Upper lobe of left lung (tissue), 6 donors: ENCODE data around the gene IRF1. TPM values are rescaled to one million over a fixed set of nuclear protein-coding genes. Genes with fewer than 3 reads are reported as not detected.

Source experiments
- ATAC-seq, 2 donors: fragments of 200-7000 bp; cut with Tn5 transposase; one replicate each; pipeline ENCODE4 v1.9.1; 2022; ENCODE audit warnings: mild to moderate bottlenecking in 2 of 2, moderate library complexity in 2 of 2; ENCODE audit not compliant: low FRiP score in 2 of 2
- DNase-seq, 2 donors: peaks; one replicate each; pipeline ENCODE4 v3.0.0-alpha.2; 2019 to 2020
- H3K27ac ChIP-seq, 4 donors: fragments of 200-600 bp; sonication (generic); one replicate each; pipeline ENCODE4 v1.5.1; 2016 to 2019
- H3K27me3 ChIP-seq, 4 donors: fragments of 200-600 bp; sonication (generic); one replicate each; pipeline ENCODE4 v1.5.1; 2017 to 2019
- H3K36me3 ChIP-seq, 4 donors: fragments of 200-600 bp; sonication (generic); one replicate each; pipeline ENCODE4 v1.5.1; 2016 to 2019
- H3K4me1 ChIP-seq, 4 donors: fragments of 200-600 bp; sonication (generic); one replicate each; pipeline ENCODE4 v1.5.1; 2018 to 2019
- H3K4me3 ChIP-seq, 4 donors: fragments of 200-600 bp; sonication (generic); one replicate each; pipeline ENCODE4 v1.5.1; 2017 to 2019; ENCODE audit warnings: mild to moderate bottlenecking in 2 of 4, moderate library complexity in 1 of 4
- H3K9me3 ChIP-seq, 4 donors: fragments of 200-600 bp; sonication (generic); one replicate each; pipeline ENCODE4 v1.5.1; 2018 to 2019
- CTCF ChIP-seq, 6 experiments: fragments of 450-650 bp in 4 of 6; fragments of 200-600 bp in 2 of 6; sonication (generic) in 2 of 6; IDR thresholded peaks; one replicate each; pipeline ENCODE4 v1.5.1; 2016 to 2019; ENCODE audit warnings: antibody characterized with exemption in 6 of 6
- EP300 ChIP-seq, 4 donors: sonication (generic); formaldehyde crosslinking; IDR thresholded peaks; one replicate each; pipeline ENCODE4 v1.5.1; 2017; ENCODE audit warnings: antibody characterized with exemption in 4 of 4, control low read depth in 2 of 4
- POLR2A ChIP-seq, 4 donors: fragments of 450-650 bp; IDR thresholded peaks; one replicate each; pipeline ENCODE4 v1.5.1; 2016 to 2017; ENCODE audit warnings: antibody characterized with exemption in 4 of 4, mild to moderate bottlenecking in 2 of 4
- POLR2AphosphoS5 ChIP-seq, 2 donors: sonication (generic); formaldehyde crosslinking; IDR thresholded peaks; one replicate each; pipeline ENCODE4 v1.5.1; 2017; ENCODE audit warnings: antibody characterized with exemption in 2 of 2
- WGBS, 2 donors: methylation state at CpG; one replicate each; pipeline ENCODE4 v1.1.5; 2017 to 2018; 5-methylcytosine and 5-hydroxymethylcytosine counted together
- total RNA-seq, 6 donors: library from RNA; depleted of rRNA in 4 of 6; stranded (reverse); fragments of >200 nt in 4 of 6; gene quantifications; one replicate each; pipeline versions ENCODE4 v1.1.0 to v1.2.1, GENCODE V29; 2016 to 2021
- donor health status: DM: no; HTN: no; CAD: no; lungs with moderate emphysema.
- donor health status: DM: no; HTN: yes; CAD: no; lungs with severe emphysema.

Gene IRF1
- total RNA-seq, 6 donors from 2014 or later = 42.1 to 94.3 (median 79.3) TPM

- H3K4me1 ChIP-seq = peaks cover 54 to 65% (median 60%) of the 10 kb centered on the region in 4 donors
- no peaks in the 10 kb centered on the region for H3K9me3 ChIP-seq
- no peak for ATAC-seq
- H3K4me3 ChIP-seq = no peak overlapping the region
- WGBS, 2 donors = 36 to 69% methylated on average over 2 to 4 of the region's 4 CpGs
- peak overlapping the region; percentile 68 to 99 (median 98) for H3K27ac ChIP-seq
- H3K36me3 ChIP-seq = no peaks in the 10 kb centered on the region
- TF ChIP-seq CTCF (IDR thresholded peaks at IDR 0.05) (no peak), POLR2A (IDR thresholded peaks at IDR 0.05) (no peak), POLR2AphosphoS5 (IDR thresholded peaks at IDR 0.05) (no peak), EP300 (IDR thresholded peaks at IDR 0.05) (no peak)
- H3K27me3 ChIP-seq = no peaks in the 10 kb centered on the region
- no peak for DNase-seq
Measured at GRCh38 chr5:132501629-132501956, 11.0 kb upstream of the IRF1 start.

DNA sequence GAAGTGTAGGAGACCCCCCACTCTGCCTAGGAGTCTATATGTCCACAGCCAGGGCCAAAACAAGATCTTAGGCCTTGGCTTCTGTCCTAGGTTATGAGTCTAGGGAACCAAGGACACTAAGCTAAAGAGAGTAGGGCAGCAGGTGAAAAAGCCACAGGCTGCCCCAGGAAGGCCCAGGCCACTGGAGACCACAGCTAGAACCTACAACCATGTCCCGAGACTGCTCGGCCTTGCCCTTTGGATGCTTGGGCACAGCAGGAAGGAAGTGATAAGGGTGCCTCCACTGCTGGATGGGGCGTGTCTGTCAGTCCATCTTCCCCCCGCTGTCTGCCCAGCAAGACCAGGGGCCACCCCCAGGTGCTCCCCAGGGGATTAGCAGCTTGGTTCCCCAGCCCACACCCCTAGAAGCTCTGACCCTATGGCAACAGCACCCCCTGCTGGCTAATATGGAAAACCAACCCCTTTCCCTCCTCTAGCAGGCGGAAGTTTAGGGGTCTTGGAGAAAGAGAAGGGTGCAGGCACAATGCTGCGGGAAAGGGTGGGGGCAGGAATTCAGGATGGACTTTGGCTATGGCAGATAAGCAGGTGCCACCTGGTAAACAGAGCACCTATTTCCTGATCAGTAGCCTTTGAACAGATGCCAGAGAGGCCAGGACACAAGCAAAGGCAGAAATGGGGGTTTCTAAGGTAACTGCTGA is 10.5 kb upstream of the IRF1 start:
- Histone ChIP-seq H3K9me3 (no peaks in the 10 kb centered on the region), H3K27me3 (no peaks in the 10 kb centered on the region), H3K27ac (peak overlapping the region; percentile 68 to 99 (median 98)), H3K4me3 (no peak overlapping the region), H3K36me3 (no peaks in the 10 kb centered on the region), H3K4me1 (peaks cover 50 to 60% (median 55%) of the 10 kb centered on the region in 4 donors)
- 43 to 52% methylated on average over 5 to 6 of the region's 6 CpGs for WGBS, 2 donors
- ATAC-seq (peak; percentile 28 to 38), DNase-seq (peak; percentile 49 to 66)
- TF ChIP-seq POLR2A (IDR thresholded peaks at IDR 0.05) (no peak), CTCF (IDR thresholded peaks at IDR 0.05) (peak; percentile 77 to 93 (median 88)), POLR2AphosphoS5 (IDR thresholded peaks at IDR 0.05) (peak in 1 of 2 donors; percentile 19)

- ATAC-seq = no peak
- 93% methylated on average over 6 of the region's 6 CpGs for WGBS, 2 donors
- DNase-seq = peak in 1 of 2 donors; percentile 20
- Histone ChIP-seq H3K27me3 (no peaks in the 10 kb centered on the region), H3K27ac (peak overlapping the region; percentile 68 to 99 (median 98)), H3K36me3 (no peaks in the 10 kb centered on the region), H3K4me3 (no peak overlapping the region), H3K4me1 (peaks cover 47 to 57% (median 52%) of the 10 kb centered on the region in 4 donors), H3K9me3 (no peaks in the 10 kb centered on the region)
- TF ChIP-seq EP300 (IDR thresholded peaks at IDR 0.05) = no peak
- no peak for TF ChIP-seq POLR2AphosphoS5 (IDR thresholded peaks at IDR 0.05)
- no peak for TF ChIP-seq POLR2A (IDR thresholded peaks at IDR 0.05)
- TF ChIP-seq CTCF (IDR thresholded peaks at IDR 0.05) = no peak
Measured at GRCh38 chr5:132500244-132500930, 9.8 kb upstream of the IRF1 start.

DNA sequence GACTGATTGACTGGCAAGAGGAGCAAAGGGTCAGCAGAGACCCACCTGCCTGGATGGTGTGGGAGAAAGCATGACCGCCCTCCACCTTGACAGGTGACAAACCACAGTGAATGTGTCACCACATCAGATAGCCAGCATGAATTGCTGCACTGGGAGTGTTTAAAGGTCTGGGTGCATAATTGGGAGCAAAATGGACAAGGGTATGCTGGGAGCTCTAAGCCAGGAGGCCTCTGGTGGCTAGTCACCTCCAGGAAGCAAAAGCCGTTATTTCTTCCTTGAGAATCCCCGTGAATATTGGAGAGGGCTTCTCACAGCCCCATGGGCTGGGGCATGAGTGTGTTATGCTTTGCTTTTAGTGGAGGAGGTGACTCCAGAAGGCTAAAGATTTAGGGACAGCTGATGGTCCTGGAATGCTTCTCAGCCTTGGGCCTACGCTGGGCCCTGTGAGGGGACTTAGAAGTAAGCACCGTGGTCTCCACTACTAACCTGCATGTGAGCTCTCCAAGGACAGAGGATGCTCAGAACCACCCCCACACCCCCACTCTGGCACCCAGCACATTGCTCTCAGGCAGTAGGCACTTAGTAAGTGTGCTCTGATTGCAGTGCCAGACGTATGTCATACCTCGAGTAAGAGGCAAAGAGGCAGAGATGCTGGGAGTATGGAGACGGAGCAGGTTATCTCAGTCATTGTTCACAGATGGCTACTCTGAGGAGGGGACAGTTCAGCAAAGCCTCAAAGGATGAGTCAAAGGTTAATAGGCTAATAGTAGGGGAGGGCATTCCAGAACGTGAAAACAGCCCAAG is 9.1 kb upstream of the IRF1 start:
- H3K27ac ChIP-seq = peak overlapping the region; percentile 68 to 99 (median 98)
- no peaks in the 10 kb centered on the region for H3K36me3 ChIP-seq
- peaks cover 51 to 62% (median 55%) of the 10 kb centered on the region in 4 donors for H3K4me1 ChIP-seq
- no peak for ATAC-seq
- no peaks in the 10 kb centered on the region for H3K9me3 ChIP-seq
- no peak for DNase-seq
- TF ChIP-seq CTCF (IDR thresholded peaks at IDR 0.05) (no peak), POLR2AphosphoS5 (IDR thresholded peaks at IDR 0.05) (no peak), EP300 (IDR thresholded peaks at IDR 0.05) (no peak), POLR2A (IDR thresholded peaks at IDR 0.05) (no peak)
- H3K27me3 ChIP-seq = no peaks in the 10 kb centered on the region
- H3K4me3 ChIP-seq = no peak overlapping the region
- WGBS, 2 donors = 65 to 69% methylated on average over 7 to 9 of the region's 9 CpGs
